GM21529 (cell line): ENCODE results near the gene ZNF529.

ENCODE experiments used
- ATAC-seq: cut with Tn5 transposase; IDR thresholded peaks from one replicate; pipeline ENCODE4 v1.9.1; 2021; ENCODE audit not compliant: unreplicated experiment

The ZNF529 gene

DNA sequence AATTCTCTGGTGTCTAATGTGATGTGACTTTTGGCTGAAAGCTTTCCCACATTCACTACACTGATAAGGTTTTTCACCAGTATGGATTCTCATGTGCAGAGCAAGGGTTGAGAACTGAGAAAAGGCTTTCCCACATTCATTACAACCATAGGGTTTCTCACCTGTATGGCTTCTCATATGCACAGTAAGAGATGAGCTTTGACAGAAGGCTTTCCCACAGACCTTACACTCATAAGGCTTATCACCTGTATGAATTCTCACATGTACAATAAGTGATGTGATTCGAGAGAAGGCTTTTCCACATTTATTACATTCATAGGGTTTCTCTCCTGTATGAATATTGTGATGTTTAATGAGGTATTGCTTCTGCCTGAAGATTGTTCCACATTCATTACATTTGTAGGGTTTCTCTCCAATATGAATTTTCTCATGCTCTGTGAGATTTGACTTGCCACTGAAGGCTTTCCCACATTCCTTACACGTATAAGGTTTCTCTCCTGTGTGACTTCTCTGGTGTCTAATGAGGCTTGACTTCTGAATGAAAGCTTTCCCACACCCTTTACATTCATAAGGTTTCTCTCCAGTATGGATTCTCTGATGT is 59.0 kb downstream of the ZNF529 start:
- ATAC-seq = no peak

DNA sequence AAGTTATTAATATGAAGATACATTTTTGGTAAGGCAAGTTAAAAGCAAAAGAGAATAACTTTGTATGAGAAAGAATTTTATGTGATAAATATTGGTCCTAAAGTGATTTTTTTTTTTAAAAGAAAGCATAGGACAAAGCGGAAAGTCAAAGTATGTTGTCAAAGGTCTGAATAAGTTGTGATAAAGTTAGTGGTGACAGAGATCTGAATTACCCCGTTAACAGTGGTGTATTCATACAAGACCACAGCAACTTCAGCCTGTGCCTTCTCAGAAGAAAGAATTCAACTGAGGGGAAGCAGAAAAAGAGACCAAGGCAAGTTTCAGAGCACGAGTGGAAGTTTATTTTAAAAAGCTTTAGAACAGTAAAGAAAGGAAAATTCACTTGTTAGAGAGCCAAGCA is 64.8 kb downstream of the ZNF529 start:
- no peak for ATAC-seq

DNA sequence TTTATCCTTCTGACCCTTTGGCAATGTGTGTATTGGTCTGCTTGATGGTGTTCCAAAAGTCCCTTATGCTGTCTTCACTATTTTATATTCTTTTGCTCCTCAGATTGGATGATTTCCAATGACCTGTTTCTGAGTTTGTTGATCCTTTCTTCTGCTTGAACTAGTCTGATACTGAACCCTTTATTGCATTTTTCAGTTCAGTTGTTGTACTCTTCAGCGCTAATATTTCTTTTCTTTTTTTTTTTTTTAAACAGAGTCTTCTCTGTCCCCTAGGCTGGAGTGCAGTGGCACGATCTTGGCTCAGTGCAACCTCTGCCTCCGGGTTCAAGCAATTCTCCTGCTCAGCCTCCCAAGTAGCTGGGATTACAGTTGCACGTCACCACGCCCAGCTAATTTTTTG is 71.1 kb downstream of the ZNF529 start:
- ATAC-seq = no peak

DNA sequence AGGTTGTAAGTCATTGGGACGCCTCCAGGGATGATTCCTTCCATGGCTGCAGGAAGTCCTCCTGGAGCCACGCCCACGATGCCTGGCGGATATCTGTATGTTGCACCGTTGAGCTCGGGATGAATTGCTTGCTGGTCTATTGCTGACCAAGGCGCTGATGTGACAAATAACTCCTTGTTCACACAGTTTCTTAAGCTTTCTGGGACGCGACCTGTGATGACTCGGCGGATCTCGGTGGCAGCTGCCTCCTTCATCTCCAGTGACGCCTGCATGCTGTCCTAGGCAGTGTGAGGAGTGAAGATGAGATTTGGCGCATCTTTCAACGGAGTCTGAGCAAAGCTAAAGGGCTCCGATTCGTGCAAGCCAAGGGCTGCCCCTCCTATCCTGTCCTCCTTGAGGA is 76.1 kb downstream of the ZNF529 start:
- ATAC-seq = no peak
